Heart left ventricle (tissue), 13 donors: ENCODE results near the gene ZMIZ1.

ENCODE experiments used
- POLR2A ChIP-seq, 2 donors: fragments of 450-650 bp; IDR thresholded peaks; one replicate each; pipeline ENCODE4 v1.6.1; 2017; ENCODE audit warnings: antibody characterized with exemption in 2 of 2, mild to moderate bottlenecking in 2 of 2, moderate library complexity in 2 of 2
- TF ChIP-seq, protein P1 (sequence below), 12 donors: fragments of 200-600 bp; sonication (generic) in 4 of 12; IDR thresholded peaks; one replicate each; pipeline versions ENCODE4 v1.5.0 to v1.8.0; 2018 to 2022; ENCODE audit warnings: antibody characterized with exemption in 12 of 12, mild to moderate bottlenecking in 5 of 12
- donor health status: ischemic (EF 13 %, LVEDD 7.1; RV severe dilation, severe dysfunction).
- donor health status: DM: no; HTN: yes; CAD: no.
- donor health status: DM: no; HTN: no; CAD: no.
- donor health status: ischemic (EF 25% LVEDD 6.9; RV normal size, moderate dysfunction).
- donor health status: ischemic (EF 25% LVEDD 5.7; RV mildly dilated, moderate dysfunction).
- donor health status: ischemic (EF 35%, LVEDD 5.7; RV mildly dilated, moderate dysfunction).
- donor health status: nonischemic (EF 11% LVEDD 7.7; RV severe dilation, severe dysfunction).
- donor health status: DM: yes; HTN: yes; CAD: no.
- donor health status: PGD.
- donor health status: ischemic (EF 29% LVEDD 5.4; RV normal size, mild dysfunction).
- donor health status: nonischemic (EF 23%, LVEDD 6.1; RV moderate dilation, normal function).

GRCh38 chr10:79176949-79177602 is 108.3 kb downstream of the ZMIZ1 start:
- TF ChIP-seq, protein P1, sequence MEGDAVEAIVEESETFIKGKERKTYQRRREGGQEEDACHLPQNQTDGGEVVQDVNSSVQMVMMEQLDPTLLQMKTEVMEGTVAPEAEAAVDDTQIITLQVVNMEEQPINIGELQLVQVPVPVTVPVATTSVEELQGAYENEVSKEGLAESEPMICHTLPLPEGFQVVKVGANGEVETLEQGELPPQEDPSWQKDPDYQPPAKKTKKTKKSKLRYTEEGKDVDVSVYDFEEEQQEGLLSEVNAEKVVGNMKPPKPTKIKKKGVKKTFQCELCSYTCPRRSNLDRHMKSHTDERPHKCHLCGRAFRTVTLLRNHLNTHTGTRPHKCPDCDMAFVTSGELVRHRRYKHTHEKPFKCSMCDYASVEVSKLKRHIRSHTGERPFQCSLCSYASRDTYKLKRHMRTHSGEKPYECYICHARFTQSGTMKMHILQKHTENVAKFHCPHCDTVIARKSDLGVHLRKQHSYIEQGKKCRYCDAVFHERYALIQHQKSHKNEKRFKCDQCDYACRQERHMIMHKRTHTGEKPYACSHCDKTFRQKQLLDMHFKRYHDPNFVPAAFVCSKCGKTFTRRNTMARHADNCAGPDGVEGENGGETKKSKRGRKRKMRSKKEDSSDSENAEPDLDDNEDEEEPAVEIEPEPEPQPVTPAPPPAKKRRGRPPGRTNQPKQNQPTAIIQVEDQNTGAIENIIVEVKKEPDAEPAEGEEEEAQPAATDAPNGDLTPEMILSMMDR (IDR thresholded peaks at IDR 0.05), result no peak
- no peak for TF ChIP-seq POLR2A (IDR thresholded peaks at IDR 0.05)
